HEK293 (cell line): ENCODE results near the gene CDAN1.

Experiments used
- CTCF ChIA-PET: fragments of 350-600 bp; formaldehyde crosslinking; extraction: SDS; loops from one replicate; lab custom pipeline; 2021; ENCODE audit warnings: antibody characterized with exemption; lab: Yijun Ruan, JAX
- POLR2A ChIA-PET: fragments of 300-600 bp; formaldehyde crosslinking; extraction: SDS; loops from one replicate; lab custom pipeline; 2020; ENCODE audit warnings: antibody characterized with exemption, inconsistent platforms; lab: Yijun Ruan, JAX
- H3K27ac ChIP-seq: fragments of 200-500 bp; sonication (Bioruptor generic); 2 replicates; pipeline ENCODE4 v1.5.1; 2014; ENCODE audit warnings: low read depth, low read length, control low read depth, inconsistent platforms; ENCODE audit errors: extremely low read depth
- H3K36me3 ChIP-seq, 2 experiments: fragments of 200-500 bp in 1 of 2; sonication (Bioruptor generic) in 1 of 2; 1 replicate in 1 of 2; 2 replicates in 1 of 2; pipeline ENCODE4 v1.5.1; 2014 to 2017; ENCODE audit warnings: inconsistent platforms in 2 of 2, low read length in 2 of 2; ENCODE audit not compliant: control insufficient read depth in 2 of 2, insufficient read depth in 1 of 2
- H3K4me1 ChIP-seq: fragments of 200-500 bp; sonication (Bioruptor generic); 2 replicates; pipeline ENCODE4 v1.5.1; 2014; ENCODE audit warnings: mild to moderate bottlenecking, low read length, inconsistent platforms; ENCODE audit not compliant: control insufficient read depth, insufficient read depth
- H3K4me3 ChIP-seq: 2 replicates; pipeline ENCODE4 v1.5.1; 2011; ENCODE audit warnings: low read depth, mild to moderate bottlenecking, control low read depth, low read length, moderate library complexity
- H3K9me3 ChIP-seq: fragments of 200-500 bp; sonication (Bioruptor generic); 2 replicates; pipeline ENCODE4 v1.5.1; 2014; ENCODE audit warnings: low read depth, low read length, inconsistent platforms; ENCODE audit not compliant: control insufficient read depth, insufficient read depth
- AEBP2 ChIP-seq: fragments of 450-650 bp; formaldehyde crosslinking; IDR thresholded peaks from 2 replicates; pipeline ENCODE4 v1.5.1; 2016; ENCODE audit warnings: missing biosample characterization, missing genetic modification characterization, borderline replicate concordance
- KLF17 ChIP-seq: fragments of 450-650 bp; formaldehyde crosslinking; IDR thresholded peaks from 2 replicates; pipeline ENCODE4 v1.5.1; 2016; ENCODE audit warnings: missing biosample characterization, missing genetic modification characterization
- REST ChIP-seq: fragments of 450-650 bp; formaldehyde crosslinking; IDR thresholded peaks from 2 replicates; pipeline ENCODE4 v1.5.1; 2016; ENCODE audit warnings: missing biosample characterization, missing genetic modification characterization
- SCRT1 ChIP-seq: fragments of 450-650 bp; formaldehyde crosslinking; IDR thresholded peaks from 2 replicates; pipeline ENCODE4 v1.5.1; 2016; ENCODE audit warnings: missing biosample characterization, missing genetic modification characterization, borderline replicate concordance
- SP2 ChIP-seq: fragments of 450-650 bp; formaldehyde crosslinking; IDR thresholded peaks from 2 replicates; pipeline ENCODE4 v1.5.1; 2016; ENCODE audit warnings: missing biosample characterization, missing genetic modification characterization
- TCF7L2 ChIP-seq: IDR thresholded peaks from 2 replicates; pipeline ENCODE4 v1.6.1; 2011; ENCODE audit warnings: low read depth, mild to moderate bottlenecking, inconsistent platforms, low read length, moderate library complexity, borderline replicate concordance
- YY2 ChIP-seq: fragments of 450-650 bp; formaldehyde crosslinking; IDR thresholded peaks from 2 replicates; pipeline ENCODE4 v1.5.1; 2016; ENCODE audit warnings: missing biosample characterization, missing genetic modification characterization
- ZNF112 ChIP-seq: fragments of 450-650 bp; formaldehyde crosslinking; IDR thresholded peaks from 2 replicates; pipeline ENCODE4 v1.5.0; 2017; ENCODE audit warnings: missing biosample characterization, missing genetic modification characterization
- ZNF146 ChIP-seq: fragments of 450-650 bp; formaldehyde crosslinking; IDR thresholded peaks from 2 replicates; pipeline ENCODE4 v1.5.1; 2016; ENCODE audit warnings: missing biosample characterization, missing genetic modification characterization
- ZNF16 ChIP-seq: fragments of 450-650 bp; formaldehyde crosslinking; IDR thresholded peaks from 2 replicates; pipeline ENCODE4 v1.5.1; 2016; ENCODE audit warnings: low read depth, missing biosample characterization, missing genetic modification characterization
- ZNF18 ChIP-seq: fragments of 450-650 bp; formaldehyde crosslinking; IDR thresholded peaks from 2 replicates; pipeline ENCODE4 v1.5.1; 2016; ENCODE audit warnings: missing biosample characterization, missing genetic modification characterization
- ZNF24 ChIP-seq: fragments of 450-650 bp; formaldehyde crosslinking; IDR thresholded peaks from 2 replicates; pipeline ENCODE4 v1.5.1; 2016; ENCODE audit warnings: missing biosample characterization, missing genetic modification characterization
- ZNF292 ChIP-seq: fragments of 450-650 bp; formaldehyde crosslinking; IDR thresholded peaks from 2 replicates; pipeline ENCODE4 v1.5.1; 2016; ENCODE audit warnings: low read depth, missing biosample characterization, missing genetic modification characterization, borderline replicate concordance
- ZNF335 ChIP-seq: fragments of 450-650 bp; formaldehyde crosslinking; conservative IDR thresholded peaks from 2 replicates; pipeline ENCODE4 v1.5.1; 2016; ENCODE audit warnings: missing biosample characterization, missing genetic modification characterization
- ZNF449 ChIP-seq: fragments of 450-650 bp; formaldehyde crosslinking; IDR thresholded peaks from 2 replicates; pipeline ENCODE4 v1.5.1; 2017; ENCODE audit warnings: missing biosample characterization, mild to moderate bottlenecking, missing genetic modification characterization, moderate library complexity
- ZNF548 ChIP-seq: fragments of 450-650 bp; formaldehyde crosslinking; IDR thresholded peaks from 2 replicates; pipeline ENCODE4 v1.5.1; 2016; ENCODE audit warnings: missing biosample characterization, missing genetic modification characterization
- ZNF580 ChIP-seq: fragments of 450-650 bp; formaldehyde crosslinking; IDR thresholded peaks from 2 replicates; pipeline ENCODE4 v1.5.1; 2016; ENCODE audit warnings: missing biosample characterization, missing genetic modification characterization
- ZNF621 ChIP-seq: fragments of 450-650 bp; formaldehyde crosslinking; IDR thresholded peaks from 2 replicates; pipeline ENCODE4 v1.5.1; 2017; ENCODE audit warnings: missing biosample characterization, missing genetic modification characterization
- ZNF645 ChIP-seq: fragments of 450-650 bp; formaldehyde crosslinking; IDR thresholded peaks from 2 replicates; pipeline ENCODE4; 2016; ENCODE audit warnings: missing biosample characterization, missing genetic modification characterization
- ZSCAN30 ChIP-seq: fragments of 450-650 bp; IDR thresholded peaks from 2 replicates; pipeline ENCODE4 v1.5.1; 2018; ENCODE audit warnings: missing biosample characterization, mild to moderate bottlenecking, missing genetic modification characterization, moderate library complexity
- ZSCAN4 ChIP-seq: fragments of 450-650 bp; formaldehyde crosslinking; IDR thresholded peaks from 2 replicates; pipeline ENCODE4 v1.5.1; 2017; ENCODE audit warnings: missing biosample characterization, missing genetic modification characterization

The CDAN1 gene

GRCh38 chr15:42750306-42750705, 13.4 kb upstream of the CDAN1 start:
- CTCF ChIA-PET = no interaction called here
- Histone ChIP-seq H3K4me1 (no peaks in the 10 kb centered on the region), H3K36me3 (peaks cover 0 to 19% of the 10 kb centered on the region in 2 experiments; a peak in 2 of 3 replicates), H3K4me3 (no peak overlapping the region), H3K27ac (no peak overlapping the region), H3K9me3 (no peaks in the 10 kb centered on the region)
- POLR2A ChIA-PET = no interaction called here
- TF ChIP-seq YY2 (tag by site-specific recombination) (no peak), ZNF580 (tag by site-specific recombination) (no peak), ZNF621 (tag by site-specific recombination) (no peak), ZNF24 (no peak), ZSCAN30 (tag by site-specific recombination) (no peak), KLF17 (tag by site-specific recombination) (no peak), ZNF18 (tag by site-specific recombination) (no peak), TCF7L2 (no peak), ZNF548 (no peak), ZNF449 (no peak), ZNF16 (no peak), ZSCAN4 (no peak), ZNF112 (no peak), SP2 (tag by site-specific recombination) (no peak), SCRT1 (tag by site-specific recombination) (no peak), ZNF645 (tag by site-specific recombination) (no peak), ZNF292 (tag by site-specific recombination) (no peak), ZNF146 (tag by site-specific recombination) (no peak), ZNF335 (tag by site-specific recombination) (no peak)

GRCh38 chr15:42749266-42749665, 12.3 kb upstream of the CDAN1 start:
- ChIA-PET CTCF (no interaction called here), POLR2A (no interaction called here)
- H3K27ac ChIP-seq = no peak overlapping the region
- H3K4me1 ChIP-seq = no peaks in the 10 kb centered on the region
- peaks cover 0 to 19% of the 10 kb centered on the region in 2 experiments; a peak in 2 of 3 replicates for H3K36me3 ChIP-seq
- no peaks in the 10 kb centered on the region for H3K9me3 ChIP-seq
- no peak overlapping the region for H3K4me3 ChIP-seq
- TF ChIP-seq AEBP2 (no peak), REST (tag by site-specific recombination) (no peak)
